Astrocyte (in vitro differentiated cells and primary cell): ENCODE results near the gene CAPNS1.

Experiments used
- EZH2 ChIP-seq: IDR thresholded peaks from 2 replicates; pipeline ENCODE4 v1.6.1; 2012; ENCODE audit warnings: mild to moderate bottlenecking, low read length, inconsistent platforms; ENCODE audit not compliant: insufficient read depth
- TF ChIP-seq, protein P1 (sequence below): IDR thresholded peaks from 2 replicates; pipeline ENCODE4 v1.5.1; 2011; ENCODE audit warnings: low read depth, mild to moderate bottlenecking, inconsistent platforms, low read length, moderate library complexity; ENCODE audit not compliant: insufficient read depth

DNA sequence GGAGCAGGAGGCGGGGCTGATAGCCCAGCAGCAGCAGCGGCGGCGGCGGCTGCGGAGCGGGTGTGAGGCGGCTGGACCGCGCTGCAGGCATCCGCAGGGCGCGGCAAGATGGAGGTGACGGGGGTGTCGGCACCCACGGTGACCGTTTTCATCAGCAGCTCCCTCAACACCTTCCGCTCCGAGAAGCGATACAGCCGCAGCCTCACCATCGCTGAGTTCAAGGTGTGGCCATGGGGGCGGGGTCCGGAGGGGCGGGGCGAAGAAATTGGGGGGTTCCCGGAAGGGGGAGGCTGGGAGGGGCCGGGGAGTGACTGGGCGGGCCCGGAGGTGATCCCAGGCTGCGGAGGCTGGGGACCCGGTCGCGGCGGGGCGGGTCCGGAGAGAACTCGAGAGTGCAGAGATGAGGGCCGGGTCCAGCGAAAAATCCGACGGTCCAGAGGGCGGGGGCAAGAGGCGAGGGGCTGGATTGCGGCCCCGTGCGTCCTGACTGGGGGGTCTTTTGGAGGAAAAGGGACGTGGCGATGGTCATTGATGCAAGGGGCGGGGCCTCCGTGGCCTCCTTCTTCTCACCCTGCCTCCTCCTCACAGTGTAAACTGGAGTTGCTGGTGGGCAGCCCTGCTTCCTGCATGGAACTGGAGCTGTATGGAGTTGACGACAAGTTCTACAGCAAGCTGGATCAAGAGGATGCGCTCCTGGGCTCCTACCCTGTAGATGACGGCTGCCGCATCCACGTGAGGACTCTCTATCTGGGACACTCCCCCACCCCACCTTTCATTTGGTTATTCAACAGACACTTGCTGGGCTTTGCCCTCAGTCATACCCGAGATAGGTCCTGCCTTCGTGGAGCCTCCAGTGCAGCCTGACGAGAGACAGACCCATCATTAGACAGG is 24.2 kb upstream of the CAPNS1 start, which contains the start of gene TBCB:
- TF ChIP-seq, protein P1, sequence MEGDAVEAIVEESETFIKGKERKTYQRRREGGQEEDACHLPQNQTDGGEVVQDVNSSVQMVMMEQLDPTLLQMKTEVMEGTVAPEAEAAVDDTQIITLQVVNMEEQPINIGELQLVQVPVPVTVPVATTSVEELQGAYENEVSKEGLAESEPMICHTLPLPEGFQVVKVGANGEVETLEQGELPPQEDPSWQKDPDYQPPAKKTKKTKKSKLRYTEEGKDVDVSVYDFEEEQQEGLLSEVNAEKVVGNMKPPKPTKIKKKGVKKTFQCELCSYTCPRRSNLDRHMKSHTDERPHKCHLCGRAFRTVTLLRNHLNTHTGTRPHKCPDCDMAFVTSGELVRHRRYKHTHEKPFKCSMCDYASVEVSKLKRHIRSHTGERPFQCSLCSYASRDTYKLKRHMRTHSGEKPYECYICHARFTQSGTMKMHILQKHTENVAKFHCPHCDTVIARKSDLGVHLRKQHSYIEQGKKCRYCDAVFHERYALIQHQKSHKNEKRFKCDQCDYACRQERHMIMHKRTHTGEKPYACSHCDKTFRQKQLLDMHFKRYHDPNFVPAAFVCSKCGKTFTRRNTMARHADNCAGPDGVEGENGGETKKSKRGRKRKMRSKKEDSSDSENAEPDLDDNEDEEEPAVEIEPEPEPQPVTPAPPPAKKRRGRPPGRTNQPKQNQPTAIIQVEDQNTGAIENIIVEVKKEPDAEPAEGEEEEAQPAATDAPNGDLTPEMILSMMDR: no peak
- TF ChIP-seq EZH2: no peak
